Glomerular visceral epithelial cell (primary cell): Measurements from ENCODE around the gene OR8G1.
"Not testable (repeated sequence)": the region's sequence is repeated elsewhere in the genome, so short reads cannot be mapped to it uniquely, and the experiment has no call there.

Source experiments
- DNase-seq: peaks from one replicate; pipeline ENCODE4 v3.0.0-alpha.2; 2016; ENCODE audit errors: extremely low spot score

The OR8G1 gene

DNA sequence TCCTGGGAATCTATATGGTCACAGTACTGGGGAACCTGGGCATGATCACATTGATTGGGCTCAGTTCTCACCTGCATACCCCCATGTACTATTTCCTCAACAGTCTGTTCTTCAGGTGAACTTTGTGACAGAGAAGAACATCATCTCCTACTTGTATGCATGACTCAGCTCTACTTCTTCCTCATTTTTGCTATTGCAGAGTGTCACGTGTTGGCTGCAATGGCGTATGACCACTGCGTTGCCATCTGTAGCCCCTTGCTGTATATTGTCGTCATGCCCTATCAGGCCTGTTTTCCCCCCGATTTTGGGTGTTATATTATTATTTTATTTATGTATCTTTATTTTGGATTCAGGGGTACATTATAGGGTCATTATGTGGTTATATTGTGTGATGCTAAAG, 2.4 kb upstream of the OR8G1 start:
- DNase-seq = no peak

- not testable (repeated sequence) for DNase-seq
These were observed 9.0 kb downstream of the OR8G1 start for GRCh38 chr11:124249869-124250268.

- DNase-seq = no peak
These were observed 15.2 kb downstream of the OR8G1 start, which contains the start of gene OR8G5 for GRCh38 chr11:124256076-124256475. TSS of gene OR8G5 (plus strand) at chr11:124256376. CDS start at chr11:124264932, 8,556 bp downstream.

GRCh38 chr11:124265041-124265440, 24.1 kb downstream of the OR8G1 start:
- not testable (repeated sequence) for DNase-seq

DNA sequence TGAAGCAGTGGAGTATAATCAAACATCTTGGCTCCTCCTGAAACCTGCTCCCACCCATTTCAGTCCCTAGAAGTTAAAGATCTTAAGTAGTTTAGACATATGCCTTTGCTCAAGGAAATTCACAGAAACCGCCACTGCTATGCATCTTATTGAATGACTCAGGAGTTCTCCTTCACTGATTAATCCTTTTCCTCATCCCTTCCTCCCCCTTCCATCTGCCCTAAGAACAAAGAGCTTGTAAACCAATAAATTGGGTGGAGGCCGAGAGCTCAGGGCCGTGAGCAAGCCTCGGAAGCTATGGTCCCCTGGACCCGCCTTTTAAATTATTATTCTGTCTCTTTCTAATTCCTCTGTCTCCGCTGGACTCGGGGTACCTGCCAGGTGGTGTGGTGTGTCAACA, 30.0 kb downstream of the OR8G1 start:
- not testable (repeated sequence) for DNase-seq

DNA sequence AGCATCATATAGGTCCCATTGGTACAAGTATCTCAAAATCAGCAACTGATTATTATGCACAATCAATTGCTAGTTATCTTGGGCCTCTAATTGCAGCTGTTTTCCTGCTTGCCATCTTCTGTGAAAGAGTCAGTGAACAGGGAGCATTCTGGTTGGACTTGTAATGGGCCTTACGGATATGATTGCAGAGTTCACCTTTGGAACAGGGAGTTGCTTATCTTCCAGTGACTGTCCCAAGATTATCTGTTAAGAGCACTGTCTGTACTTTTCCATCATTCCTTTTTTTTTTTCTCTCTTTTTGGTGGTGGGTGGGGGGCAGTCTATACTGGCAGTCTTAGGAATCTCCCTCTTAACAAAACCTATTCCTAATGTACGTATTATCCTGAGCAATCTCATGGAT, 33.1 kb downstream of the OR8G1 start:
- DNase-seq = no peak

- no peak for DNase-seq
These were observed 35.2 kb downstream of the OR8G1 start for GRCh38 chr11:124276081-124276480.

GRCh38 chr11:124277207-124277606, 36.3 kb downstream of the OR8G1 start:
- DNase-seq = no peak

- DNase-seq = no peak
These were observed 36.9 kb downstream of the OR8G1 start for GRCh38 chr11:124277804-124278203.

DNA sequence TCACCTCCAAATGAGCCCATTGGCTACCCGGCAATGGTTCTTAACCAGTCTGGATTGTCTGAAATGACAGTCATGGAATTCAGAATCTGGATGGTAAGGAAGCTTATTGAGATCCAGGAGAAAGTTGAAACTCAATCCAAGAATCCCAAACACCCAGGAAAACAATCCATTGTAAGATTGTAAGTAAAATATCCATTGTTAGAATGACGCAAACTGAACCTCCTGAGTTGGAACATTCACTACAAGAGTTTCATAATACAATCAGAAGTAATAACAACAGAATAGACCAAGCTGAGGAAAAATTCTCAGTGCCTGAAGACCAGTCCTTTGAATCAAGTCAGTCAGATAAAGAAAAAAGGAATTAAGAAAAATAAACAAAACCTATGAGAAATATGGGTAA, 37.4 kb downstream of the OR8G1 start:
- no peak for DNase-seq

- DNase-seq = no peak
These were observed 44.9 kb downstream of the OR8G1 start for GRCh38 chr11:124285610-124286344.

- no peak for DNase-seq
These were observed 53.8 kb downstream of the OR8G1 start for GRCh38 chr11:124294687-124295086.

DNA sequence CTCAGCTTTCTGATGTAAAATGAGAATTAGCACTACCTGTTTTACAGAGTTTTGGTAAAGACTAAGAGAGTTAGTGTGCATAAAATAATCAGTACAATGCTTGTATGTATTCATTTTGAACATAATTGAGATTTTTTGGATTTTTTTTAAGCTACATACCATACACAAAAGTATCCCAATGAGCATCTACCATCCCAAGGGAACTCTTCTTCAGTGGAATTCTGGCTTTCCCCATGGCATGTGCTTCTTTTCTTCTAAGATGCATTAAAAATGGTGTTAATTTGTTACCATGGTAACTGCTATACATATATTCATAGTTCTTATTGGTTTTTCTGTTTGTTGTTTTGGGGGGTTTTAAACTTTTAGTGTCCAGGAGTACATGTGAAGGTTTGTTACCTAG, 55.1 kb downstream of the OR8G1 start:
- DNase-seq = no peak

DNA sequence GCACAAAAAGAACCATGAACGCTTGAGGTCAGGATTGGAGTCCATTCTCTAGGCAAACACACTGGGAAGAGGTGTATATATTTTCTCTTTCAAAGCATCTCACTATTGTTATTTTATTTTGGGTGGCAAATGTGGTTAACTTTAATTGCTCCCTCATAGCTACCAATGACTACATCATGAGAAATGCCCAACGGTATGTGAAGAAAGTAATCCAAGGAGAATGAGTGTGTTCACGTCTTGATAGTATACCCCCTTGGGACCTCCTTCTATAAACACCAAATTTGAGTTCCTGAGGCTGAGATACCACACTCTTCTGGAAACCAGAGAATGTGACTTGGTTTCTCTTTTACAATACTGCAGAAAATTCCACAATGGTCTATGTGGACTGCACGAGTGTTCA, 57.0 kb downstream of the OR8G1 start:
- no peak for DNase-seq

- DNase-seq = no peak
These were observed 60.7 kb downstream of the OR8G1 start for GRCh38 chr11:124301548-124301947.

DNA sequence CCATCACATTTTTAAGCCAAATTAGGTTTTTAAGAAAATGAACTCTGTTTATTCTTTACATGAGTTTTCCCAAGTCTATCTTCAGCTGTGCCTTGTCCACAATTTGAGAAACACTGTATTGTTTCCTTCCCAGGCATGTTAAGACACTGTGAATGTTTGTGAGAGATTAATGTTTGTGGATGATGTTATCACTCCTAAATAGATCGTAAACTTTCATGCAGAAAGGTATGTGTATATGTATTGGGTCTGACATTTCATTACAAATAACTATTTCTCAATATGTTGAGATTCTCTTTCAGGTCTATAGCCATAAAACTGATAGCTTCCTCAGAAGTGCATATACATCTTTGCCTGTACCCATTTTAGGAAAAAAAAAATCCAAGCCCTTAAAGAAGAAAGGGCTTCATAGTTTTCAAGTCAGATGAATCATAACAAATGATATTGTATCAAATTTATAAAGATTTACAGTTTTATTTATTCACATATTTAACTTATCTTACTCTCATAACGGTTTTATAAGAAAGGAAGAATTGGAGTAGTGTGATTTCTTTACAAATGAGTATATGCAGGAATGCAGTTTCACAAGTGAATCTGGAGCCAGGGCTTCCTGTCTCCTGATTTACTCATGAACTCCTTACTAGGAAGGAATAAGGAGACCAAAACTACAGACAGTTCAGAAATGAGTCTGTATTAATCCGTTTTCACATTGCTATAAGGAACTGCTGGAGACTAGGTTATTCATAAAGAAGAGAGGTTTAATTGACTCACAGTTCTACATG, 61.6 kb downstream of the OR8G1 start:
- DNase-seq = no peak
